K562 (cell line): ENCODE data around the gene VEGFB. TPM values are rescaled to one million over a fixed set of nuclear protein-coding genes. Genes with fewer than 3 reads are reported as not detected.

Source experiments
- ATAC-seq: fragments of 200-7000 bp; cut with Tn5 transposase; 3 replicates; pipeline ENCODE4 v1.9.1; 2020; ENCODE audit warnings: moderate library complexity
- BruUV-seq: library from RNA; stranded (reverse); fragments of 400-500 nt; replicated peaks from 2 replicates; lab custom pipeline; 2021; lab: Mats Ljungman, UMichigan
- CTCF ChIA-PET: fragments of 300-600 bp; formaldehyde crosslinking; extraction: SDS; loops from one replicate; lab custom pipeline; 2021; ENCODE audit warnings: low intra/inter-chr PET ratio; lab: Yijun Ruan, JAX
- POLR2A ChIA-PET: fragments of 300-600, 350-650 bp; sonication (Branson Sonifier 250); formaldehyde crosslinking; extraction: SDS; loops from one replicate; lab custom pipeline; 2021; ENCODE audit warnings: antibody characterized with exemption, inconsistent platforms; lab: Yijun Ruan, JAX
- DNase-seq, 4 experiments: peaks; one replicate each; pipeline versions ENCODE4 v3.0.0 to v3.0.0-alpha.2; 2011 to 2018; ENCODE audit warnings: low spot score in 3 of 4, mixed read lengths in 3 of 4; ENCODE audit errors: extremely low read depth in 1 of 4
- FAIRE-seq: peaks from 2 replicates; lab custom pipeline; 2011; peaks lifted over from hg19 to GRCh38; lab: Jason Lieb, UNC
- H2AFZ ChIP-seq: 2 replicates; pipeline ENCODE4 v1.6.0; 2011; ENCODE audit warnings: low read depth, low read length, control low read depth, inconsistent platforms
- H3K27ac ChIP-seq: fragments of 200-600 bp; 3 replicates; pipeline ENCODE4 v1.8.0; 2011; ENCODE audit warnings: low read depth, mild to moderate bottlenecking, control low read depth, inconsistent platforms, low read length, moderate library complexity, mixed read lengths; ENCODE audit errors: extremely low read depth
- H3K27me3 ChIP-seq, 2 experiments: fragments of 300-600 bp in 1 of 2; 2 replicates in 1 of 2; 3 replicates in 1 of 2; pipeline versions ENCODE4 v1.6.0 to v1.8.0; 2011; ENCODE audit warnings: inconsistent platforms in 2 of 2, low read length in 2 of 2, mild to moderate bottlenecking in 1 of 2, mixed read lengths in 1 of 2, moderate library complexity in 1 of 2; ENCODE audit not compliant: control insufficient read depth in 2 of 2, insufficient read depth in 2 of 2
- H3K36me3 ChIP-seq: fragments of 300-600 bp; 3 replicates; pipeline ENCODE4 v1.8.0; 2011; ENCODE audit warnings: mild to moderate bottlenecking, low read length, inconsistent platforms; ENCODE audit not compliant: control insufficient read depth, insufficient read depth
- H3K4me1 ChIP-seq, 2 experiments: fragments of 200-600 bp in 1 of 2; replicated peaks in 1 of 2; 2 replicates in 1 of 2; 3 replicates in 1 of 2; pipeline versions ENCODE4 v1.5.1 to v1.8.0; 2011; ENCODE audit warnings: inconsistent platforms in 2 of 2, low read length in 2 of 2, mild to moderate bottlenecking in 1 of 2, mixed read lengths in 1 of 2, moderate library complexity in 1 of 2; ENCODE audit not compliant: control insufficient read depth in 2 of 2, insufficient read depth in 2 of 2
- H3K4me2 ChIP-seq: 2 replicates; pipeline ENCODE4 v1.6.1; 2011; ENCODE audit warnings: low read length, control low read depth, inconsistent platforms, mixed read lengths; ENCODE audit not compliant: insufficient read depth
- H3K4me3 ChIP-seq: fragments of 200-600 bp; sonication (generic), shearing (Covaris generic); 2 replicates; pipeline ENCODE4 v1.5.1; 2016; ENCODE audit warnings: control low read depth, inconsistent platforms
- H3K79me2 ChIP-seq: fragments of 200-600 bp; 3 replicates; pipeline ENCODE4 v1.8.0; 2011; ENCODE audit warnings: low read length, inconsistent platforms; ENCODE audit not compliant: control insufficient read depth, insufficient read depth
- H3K9ac ChIP-seq, 2 experiments: 2 replicates each; pipeline versions ENCODE4 v1.6.0 to v1.6.1; 2011; ENCODE audit warnings: low read depth in 2 of 2, low read length in 2 of 2, control low read depth in 1 of 2, inconsistent platforms in 1 of 2, mild to moderate bottlenecking in 1 of 2, mixed read lengths in 1 of 2; ENCODE audit not compliant: insufficient read depth in 1 of 2
- H3K9me1 ChIP-seq: one replicate; pipeline ENCODE4 v1.6.0; 2011; ENCODE audit warnings: inconsistent platforms, mild to moderate bottlenecking, low read length, moderate library complexity; ENCODE audit not compliant: control insufficient read depth, insufficient read depth
- H3K9me3 ChIP-seq: replicated peaks from 2 replicates; pipeline ENCODE4 v1.5.1; 2011; ENCODE audit warnings: low read depth, low read length, inconsistent platforms; ENCODE audit not compliant: control insufficient read depth, insufficient read depth
- H4K20me1 ChIP-seq: replicated peaks from 2 replicates; pipeline ENCODE4 v1.6.1; 2011; ENCODE audit warnings: low read length, inconsistent platforms, mixed read lengths; ENCODE audit not compliant: control insufficient read depth, insufficient read depth
- ATF4 ChIP-seq: fragments of 450-650 bp; formaldehyde crosslinking; IDR thresholded peaks from 2 replicates; pipeline ENCODE4 v1.4.0; 2022; ENCODE audit warnings: mild to moderate bottlenecking, moderate library complexity
- CHCHD3 ChIP-seq: fragments of 250-450 bp; sonication (Bioruptor Pico); IDR thresholded peaks from 2 replicates; pipeline ENCODE4 v2.1.2; 2022; ENCODE audit warnings: mild to moderate bottlenecking
- DMBX1 ChIP-seq: fragments of 250-450 bp; sonication (Bioruptor Pico); IDR thresholded peaks from 2 replicates; pipeline ENCODE4 v1.8.0; 2022; ENCODE audit warnings: inconsistent platforms, mild to moderate bottlenecking, moderate library complexity, borderline replicate concordance
- E2F3 ChIP-seq: fragments of 250-450 bp; sonication (Bioruptor Pico); IDR thresholded peaks from 2 replicates; pipeline ENCODE4 v1.4.0; 2020; ENCODE audit warnings: mild to moderate bottlenecking
- ELF1 ChIP-seq: fragments of 200-800 bp; sonication (Bioruptor generic); IDR thresholded peaks from 2 replicates; pipeline ENCODE4 v1.6.1; 2016; ENCODE audit warnings: missing genetic modification characterization, missing compliant biosample characterization
- ELF2 ChIP-seq: fragments of 250-450 bp; sonication (Bioruptor Pico); IDR thresholded peaks from 2 replicates; pipeline ENCODE4 v1.5.0; 2021; ENCODE audit warnings: mild to moderate bottlenecking
- GATAD2A ChIP-seq: fragments of 450-650 bp; IDR thresholded peaks from 2 replicates; pipeline ENCODE4 v1.6.1; 2017
- HMGN3 ChIP-seq: IDR thresholded peaks from 2 replicates; pipeline ENCODE4 v1.6.1; 2011; ENCODE audit warnings: borderline replicate concordance, low read depth, mild to moderate bottlenecking, mixed read lengths, low read length; ENCODE audit not compliant: insufficient read length; ENCODE audit errors: extremely low read depth
- MCM5 ChIP-seq: fragments of 450-650 bp; IDR thresholded peaks from 2 replicates; pipeline ENCODE4 v1.6.1; 2016; ENCODE audit warnings: low read depth
- RBM14 ChIP-seq: fragments of 200-400 bp; formaldehyde crosslinking; IDR thresholded peaks from 2 replicates; pipeline ENCODE4 v1.6.1; 2018; ENCODE audit warnings: low read depth, mild to moderate bottlenecking, low read length, moderate library complexity, borderline replicate concordance; ENCODE audit not compliant: insufficient read depth
- SAP30 ChIP-seq: fragments of 200-600 bp; sonication (generic); IDR thresholded peaks from 2 replicates; pipeline ENCODE4 v1.6.1; 2012; ENCODE audit warnings: borderline replicate concordance, low read depth, mild to moderate bottlenecking, moderate library complexity, low read length, control low read depth, inconsistent platforms; ENCODE audit not compliant: insufficient read depth, poor library complexity, severe bottlenecking
- SREBF2 ChIP-seq: sonication (generic); formaldehyde crosslinking; IDR thresholded peaks from 2 replicates; pipeline ENCODE4 v1.4.0; 2020; ENCODE audit warnings: mild to moderate bottlenecking, missing genetic modification reagents
- SRSF7 ChIP-seq: fragments of 200-400 bp; formaldehyde crosslinking; optimal IDR thresholded peaks from 2 replicates; pipeline ENCODE3; 2017; ENCODE audit warnings: mild to moderate bottlenecking, low read depth, low read length
- TEAD4 ChIP-seq, 2 experiments: sonication (generic) in 1 of 2; formaldehyde crosslinking in 1 of 2; IDR thresholded peaks; 2 replicates each; pipeline versions ENCODE4 v1.6.1 to v1.8.0; 2012 to 2022; ENCODE audit warnings: borderline replicate concordance in 1 of 2, inconsistent platforms in 1 of 2, low read length in 1 of 2, mild to moderate bottlenecking in 1 of 2, missing genetic modification reagents in 1 of 2
- ZC3H4 ChIP-seq: sonication (generic); formaldehyde crosslinking; IDR thresholded peaks from 2 replicates; pipeline ENCODE4 v1.9.0; 2021; ENCODE audit warnings: missing genetic modification reagents, borderline replicate concordance
- ZNF584 ChIP-seq: fragments of 200-800 bp; sonication (Bioruptor generic); IDR thresholded peaks from 2 replicates; pipeline ENCODE4 v1.6.1; 2016; ENCODE audit warnings: low read depth, mild to moderate bottlenecking, missing genetic modification characterization, missing compliant biosample characterization
- ZSCAN29 ChIP-seq: fragments of 450-650 bp; IDR thresholded peaks from 2 replicates; pipeline ENCODE4 v1.6.1; 2017
- ZZZ3 ChIP-seq: fragments of 450-650 bp; IDR thresholded peaks from 2 replicates; pipeline ENCODE4 v1.6.1; 2016; ENCODE audit warnings: antibody characterized with exemption, mild to moderate bottlenecking, moderate library complexity
- WGBS: fragments of 100-300 bp; shearing (Covaris generic); methylation state at CpG from one replicate; pipeline ENCODE4 v1.1.6; 2016; ENCODE audit warnings: low coverage, mixed read lengths; ENCODE audit not compliant: insufficient coverage; ENCODE audit errors: missing lambda C conversion rate; 5-methylcytosine and 5-hydroxymethylcytosine counted together
- in situ Hi-C: fragments of 300-500 bp; cut with MboI; formaldehyde crosslinking; loops from 4 replicates; pipeline ENCODE4 v1.15.0; 2018; ENCODE audit warnings: inconsistent platforms, mixed read lengths
- intact Hi-C: fragments of 100-400 bp; cut with micrococcal nuclease; formaldehyde crosslinking; loops from 2 replicates; pipeline ENCODE4 v1.14.2; 2022
- polyA plus RNA-seq, 8 experiments: library from polyadenylated mRNA; depleted of rRNA in 4 of 8; stranded (reverse) in 5 of 8; unstranded in 3 of 8; fragments of >200 nt; fragmentation: Nextera tagmentation in 2 of 8; fragmentation: Illumina TruSeq in 1 of 8; extraction: Ambion mirVana in 2 of 8; extraction: Trizol in 1 of 8; gene quantifications; 2 replicates each; pipeline versions ENCODE4 v1.2.1 to v1.2.3, GENCODE V29; 2011 to 2014; ENCODE audit warnings: inconsistent platforms in 1 of 8, missing spikeins in 1 of 8
- total RNA-seq, 7 experiments: library from RNA; depleted of rRNA in 6 of 7; stranded (reverse); fragments of >200 nt in 6 of 7; fragmentation: Illumina TruSeq in 2 of 7; extraction: Trizol in 2 of 7; gene quantifications; 2 replicates each; pipeline versions ENCODE4 v1.2.1 to v1.2.3, GENCODE V29; 2011 to 2021; ENCODE audit warnings: low replicate concordance in 1 of 7
- TF ChIP-seq, protein P1 (sequence below): fragments of 250-450 bp; sonication (Bioruptor Pico); IDR thresholded peaks from 2 replicates; pipeline ENCODE4 v1.8.0; 2021; ENCODE audit warnings: borderline replicate concordance, mild to moderate bottlenecking, moderate library complexity; ENCODE audit not compliant: poor library complexity, severe bottlenecking

VEGFB gene
- total and polyA plus RNA-seq, 9 of the 15 experiments (the other 6 are each of a cell fraction or from before 2014, with no cell fraction given): 11.0 to 83.4 (median 25.7) TPM

DNA sequence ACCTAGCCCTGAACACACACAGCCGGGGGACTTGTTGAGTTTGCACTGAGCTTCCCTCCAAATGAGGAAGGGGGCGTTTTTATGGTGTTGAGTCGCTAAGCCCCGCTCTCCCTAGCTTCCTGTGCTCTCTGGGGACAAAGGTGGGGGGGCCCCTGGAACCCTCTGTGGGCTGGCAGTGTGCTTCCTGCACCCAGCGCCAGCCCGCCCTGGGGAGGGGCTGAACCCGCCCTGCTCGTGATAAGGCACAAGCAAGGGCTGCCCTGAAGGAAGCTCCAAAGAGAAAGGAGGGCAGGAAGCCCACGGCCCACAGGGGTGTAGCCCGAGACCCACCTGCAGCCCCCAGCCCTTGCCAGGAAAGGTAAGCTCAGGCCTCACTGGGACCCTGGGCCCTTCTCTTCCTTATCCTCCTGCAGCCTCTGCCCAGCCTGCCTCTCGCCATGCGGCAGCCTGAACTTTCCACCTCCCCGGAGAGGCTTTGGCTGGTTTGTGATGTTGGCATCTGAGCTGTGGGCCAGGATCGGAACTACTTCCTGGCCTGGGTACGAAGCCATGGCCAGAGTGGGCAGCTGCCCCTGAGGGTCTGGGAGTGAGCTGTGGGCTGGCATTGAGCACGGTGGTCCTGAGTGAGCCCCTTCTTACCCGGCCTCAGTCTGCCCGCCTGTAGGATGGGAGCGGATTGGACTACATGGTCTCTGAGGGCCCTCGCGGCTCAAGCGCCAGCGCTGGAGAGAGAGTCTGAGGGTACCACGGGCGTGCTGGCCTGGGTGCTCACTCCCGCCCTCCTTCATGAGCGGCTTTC lies 27.7 kb upstream of the VEGFB start, which contains the start of gene FERMT3:
TSS of gene FERMT3 (plus strand) at position 265 of the 799 bp plus-strand sequence. CDS start 644 bp downstream, outside the sequence.
- ATAC-seq: peak; percentile 68
- H2AFZ ChIP-seq: peak within 1 kb of the TSS; percentile 76
- H4K20me1 ChIP-seq: no peaks in the 10 kb centered on the region; the same call in 1 of the 2 replicates
- in situ Hi-C loops (no loop called here), intact Hi-C loops (loop anchor here (2.0 to 5.0 kb wide), 3 partner anchors 24 to 151 kb away; partner anchors contain the start of genes DNAJC4, PPP1R14B and RPS6KA4)
- H3K36me3 ChIP-seq: peaks cover 89% of the 10 kb centered on the region
- no peaks in the 10 kb centered on the region for H3K27me3 ChIP-seq
- H3K9me1 ChIP-seq: peaks cover 8% of the 10 kb centered on the region
- 1% methylated on average over 22 of the region's 27 CpGs for WGBS
- peak; percentile 71 for FAIRE-seq
- H3K9ac ChIP-seq: peak within 1 kb of the TSS; percentile 99 to 100
- H3K4me1 ChIP-seq: peaks cover 36 to 70% of the 10 kb centered on the region in 2 experiments
- H3K79me2 ChIP-seq: peaks cover 47% of the 10 kb centered on the region
- peak within 1 kb of the TSS; percentile 100 for H3K27ac ChIP-seq
- peak; percentile 72 to 84 (median 76) for DNase-seq
- TSS peak; percentile 57 for BruUV-seq
- H3K9me3 ChIP-seq: no peaks in the 10 kb centered on the region
- peak within 1 kb of the TSS; percentile 77 for H3K4me3 ChIP-seq
- CTCF ChIA-PET: interaction anchor here (0.7 to 2.6 kb wide), 2 partner anchors 95 to 137 kb away, joined by 3 to 9 read pairs; no protein-coding TSS in a partner anchor
- POLR2A ChIA-PET: interaction anchor here (0.5 to 8.2 kb wide), 35 partner anchors 9 to 498 kb away, joined by 3 to 77 read pairs (median 5); partner anchors contain the start of genes BAD, CATSPERZ, COX8A and DNAJC4
- H3K4me2 ChIP-seq: peak within 1 kb of the TSS; percentile 97
- TF ChIP-seq ATF4 (CRISPR knock-in tag) (peak; percentile 7; the same call in 1 of the 2 replicates), MCM5 (no peak), GATAD2A (0 out of 2 replicates have a peak, but pooled peaks have one; percentile 65), CHCHD3 (CRISPR knock-in tag) (no peak), ZC3H4 (CRISPR knock-in tag) (peak; percentile 61; the same call in 1 of the 2 replicates), ELF1 (tag) (no peak), ZSCAN29 (0 out of 2 replicates have a peak, but pooled peaks have one; percentile 52), SRSF7 (no peak), SAP30 (peak; percentile 40), DMBX1 (CRISPR knock-in tag) (peak; percentile 67; the same call in 1 of the 2 replicates), RBM14 (0 out of 2 replicates have a peak, but pooled peaks have one; percentile 79), SREBF2 (CRISPR knock-in tag) (0 out of 2 replicates have a peak, but pooled peaks have one; percentile 79), HMGN3 (no peak), ELF2 (CRISPR knock-in tag) (0 out of 2 replicates have a peak, but pooled peaks have one; percentile 45), TEAD4 (IDR thresholded peaks at IDR 0.05; ENCODE audit: low read length) (no peak), TEAD4 (CRISPR knock-in tag; IDR thresholded peaks at IDR 0.05; ENCODE audit: borderline replicate concordance) (0 out of 2 replicates have a peak, but pooled peaks have one; percentile 53), ZNF584 (CRISPR knock-in tag) (no peak), E2F3 (CRISPR knock-in tag) (peak; percentile 50), ZZZ3 (no peak)
- TF ChIP-seq, protein P1, sequence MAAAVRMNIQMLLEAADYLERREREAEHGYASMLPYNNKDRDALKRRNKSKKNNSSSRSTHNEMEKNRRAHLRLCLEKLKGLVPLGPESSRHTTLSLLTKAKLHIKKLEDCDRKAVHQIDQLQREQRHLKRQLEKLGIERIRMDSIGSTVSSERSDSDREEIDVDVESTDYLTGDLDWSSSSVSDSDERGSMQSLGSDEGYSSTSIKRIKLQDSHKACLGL (CRISPR knock-in tag): no peak
